Glomerular visceral epithelial cell (primary cell): Measurements from ENCODE around the gene USP48.
"Not testable (repeated sequence)": the region's sequence is repeated elsewhere in the genome, so short reads cannot be mapped to it uniquely, and the experiment has no call there.

Experiments used
- DNase-seq: peaks from one replicate; pipeline ENCODE4 v3.0.0-alpha.2; 2016; ENCODE audit errors: extremely low spot score

The USP48 gene

GRCh38 chr1:21701401-21701800, 81.5 kb downstream of the USP48 start:
- DNase-seq = no peak

DNA sequence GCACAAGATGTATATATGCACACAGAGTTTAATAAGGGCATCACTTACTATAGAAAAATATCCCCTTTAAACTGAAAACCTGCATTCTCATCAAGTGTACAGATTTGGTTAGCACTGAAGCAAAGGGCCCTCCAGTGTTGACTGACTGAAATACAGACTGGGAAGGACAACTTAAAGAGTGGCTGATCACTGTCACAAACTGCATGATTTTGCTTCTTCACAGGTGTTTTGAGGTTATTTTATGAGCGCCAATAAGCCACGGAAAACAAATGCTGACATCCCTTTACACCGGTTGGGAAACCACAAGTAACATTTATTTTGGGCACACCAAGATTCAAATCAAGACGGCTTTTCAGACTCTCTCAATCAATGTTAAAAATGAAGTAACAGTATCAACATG, 82.9 kb downstream of the USP48 start:
- no peak for DNase-seq

DNA sequence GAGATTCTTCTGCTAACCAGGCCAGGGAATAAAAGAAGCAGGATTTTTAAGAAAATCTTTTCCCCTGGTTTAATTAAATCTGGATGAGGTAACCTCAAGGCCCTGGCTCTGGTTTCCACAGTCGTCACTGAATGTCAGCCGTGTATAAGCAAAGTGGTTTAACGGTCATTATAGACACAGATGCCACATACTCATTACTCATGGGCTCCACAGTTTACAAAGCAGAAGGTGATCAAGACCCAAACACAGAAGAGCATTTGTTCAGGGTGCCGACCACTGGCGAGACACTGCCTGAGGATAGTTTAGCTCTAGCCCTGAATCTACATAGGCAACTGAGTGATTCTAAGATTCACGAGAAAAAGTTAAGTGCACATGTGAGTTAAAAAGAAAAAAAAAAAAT, 86.0 kb downstream of the USP48 start:
- no peak for DNase-seq

- DNase-seq = no peak
Observed at GRCh38 chr1:21693732-21694131, 89.2 kb downstream of the USP48 start.

DNA sequence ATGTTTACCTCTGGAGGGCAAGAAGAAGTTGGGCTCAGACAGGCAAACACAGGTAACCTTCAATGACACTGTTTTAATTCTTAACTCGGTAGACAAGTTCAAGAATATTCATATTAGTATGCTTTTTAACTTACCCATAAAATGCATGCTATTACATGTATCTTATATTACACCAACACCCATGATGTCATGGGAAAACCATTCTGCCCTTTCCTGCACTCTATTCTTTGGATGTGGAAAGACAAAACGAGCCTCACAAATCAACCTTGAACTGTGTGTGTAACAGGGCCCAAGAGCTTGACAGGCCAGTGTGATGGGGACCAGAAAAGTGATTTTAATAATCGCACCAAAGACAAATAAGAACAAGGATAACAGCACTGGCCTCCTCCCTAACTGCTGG, 91.2 kb downstream of the USP48 start:
- no peak for DNase-seq

GRCh38 chr1:21689661-21690372, 93.1 kb downstream of the USP48 start:
- DNase-seq = no peak

DNA sequence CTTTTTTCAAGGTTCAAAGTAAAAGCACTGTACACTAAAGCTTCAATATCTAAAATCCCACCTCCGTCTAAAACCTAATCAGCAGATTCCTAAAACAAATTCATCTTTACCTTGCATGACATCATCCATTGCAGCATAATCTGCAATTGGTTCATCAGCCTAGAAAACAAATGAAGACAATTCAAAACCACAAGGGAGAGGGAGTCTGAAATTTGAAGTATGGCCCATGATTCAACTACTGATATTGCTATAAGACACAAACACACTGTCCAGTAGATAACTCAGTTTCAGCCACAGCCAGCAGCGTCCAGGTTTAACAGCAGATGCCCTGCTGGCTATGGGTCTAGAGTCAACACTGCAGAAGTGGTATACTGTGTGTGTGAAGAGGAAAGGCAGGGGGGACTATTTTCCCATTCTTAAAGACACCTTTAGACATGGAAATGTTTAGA, 95.8 kb downstream of the USP48 start:
- no peak for DNase-seq

DNA sequence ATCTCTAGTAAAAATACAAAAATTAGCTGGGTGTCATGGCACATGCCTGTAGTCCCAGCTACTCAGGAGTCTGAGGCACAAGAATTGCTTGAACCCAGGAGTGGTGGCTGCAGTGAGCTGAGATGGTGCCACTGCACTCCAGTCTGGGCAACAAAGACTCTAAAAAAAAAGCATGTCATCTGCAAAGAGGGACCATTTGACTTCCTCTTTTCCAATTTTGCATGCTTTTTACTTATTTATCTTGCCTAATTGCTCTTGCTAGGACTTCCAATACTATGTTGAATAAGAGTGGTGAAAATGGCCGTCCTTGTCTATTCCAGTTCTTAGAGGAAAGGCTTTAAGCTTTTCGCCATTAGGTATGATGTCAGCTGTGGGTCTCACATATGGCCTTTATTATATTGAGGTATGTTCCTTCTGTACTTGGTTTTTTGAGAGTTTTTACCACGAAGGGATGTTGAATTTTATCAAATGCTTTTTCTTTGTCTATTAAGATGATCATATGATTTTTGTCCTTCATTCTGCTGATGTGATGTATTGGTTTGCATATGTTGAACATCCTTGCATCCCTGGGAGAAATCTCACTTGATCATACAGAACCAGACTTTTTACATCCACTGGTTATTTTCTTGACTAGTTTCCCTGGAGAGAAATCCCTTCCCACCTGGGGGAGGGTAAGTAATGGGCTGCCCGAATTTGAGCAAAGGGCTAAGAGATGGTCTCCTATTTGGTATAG, 96.8 kb downstream of the USP48 start:
- no peak for DNase-seq

DNA sequence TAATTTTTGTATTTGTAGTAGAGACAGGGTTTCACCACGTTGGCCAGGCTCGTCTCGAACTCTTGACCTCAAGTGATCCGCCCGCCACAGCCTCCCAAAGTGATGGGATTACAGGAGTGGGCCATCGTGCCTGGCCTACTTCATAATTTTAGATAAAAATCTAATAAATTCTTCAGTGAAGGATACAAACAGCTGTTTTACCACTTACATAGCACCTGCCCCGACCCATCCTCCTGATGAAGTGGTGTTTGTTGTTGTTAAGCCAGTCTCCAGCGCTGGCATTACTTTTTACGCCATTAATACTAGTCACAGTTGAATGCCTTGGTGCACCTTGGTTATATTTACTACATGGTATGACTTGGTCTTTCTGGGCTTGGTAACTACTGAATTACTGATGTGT, 101.5 kb downstream of the USP48 start:
- DNase-seq = no peak

DNA sequence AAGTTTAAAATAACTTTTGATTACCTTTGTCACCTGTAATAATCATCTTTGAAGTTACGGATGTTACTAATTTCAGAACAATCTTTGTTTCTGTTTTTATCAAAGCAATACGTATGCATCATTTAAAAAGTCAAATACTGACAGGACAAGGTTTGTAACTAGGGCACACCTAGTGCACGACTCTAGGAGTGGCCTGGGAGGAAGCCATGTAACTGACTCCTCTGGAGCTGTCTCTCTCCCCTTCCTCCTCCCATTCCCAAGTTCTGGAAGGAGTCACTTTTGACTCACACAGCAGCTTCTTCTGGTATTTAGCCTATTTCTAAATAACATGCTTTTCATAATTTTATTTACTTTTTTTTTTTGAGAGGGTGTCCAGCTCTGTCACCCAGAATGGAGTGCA, 102.0 kb downstream of the USP48 start:
- DNase-seq = no peak

GRCh38 chr1:21680381-21680780, 102.6 kb downstream of the USP48 start:
- DNase-seq = no peak

- no peak for DNase-seq
Observed at GRCh38 chr1:21677168-21677567, 105.8 kb downstream of the USP48 start.

DNA sequence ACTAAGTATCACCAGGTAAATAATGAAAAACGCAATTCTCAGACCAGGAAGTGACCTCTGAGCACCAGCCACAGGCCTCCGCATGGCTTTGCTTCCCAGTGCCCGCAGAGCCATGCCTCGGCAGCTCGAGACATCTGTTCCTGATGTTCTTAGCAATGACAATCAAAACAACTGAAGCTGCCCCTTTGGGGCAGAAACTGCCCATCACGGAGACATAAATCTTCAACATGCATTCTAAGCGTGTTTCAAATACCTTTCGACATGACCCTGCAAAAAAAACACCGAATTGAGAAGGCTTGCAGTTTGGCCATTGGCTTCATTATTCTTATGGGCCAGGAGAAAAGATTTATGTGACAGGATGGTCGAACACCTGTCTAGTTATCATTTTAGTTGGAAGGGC, 108.0 kb downstream of the USP48 start:
- no peak for DNase-seq

- not testable (repeated sequence) for DNase-seq
Observed at GRCh38 chr1:21673853-21674252, 109.1 kb downstream of the USP48 start.

DNA sequence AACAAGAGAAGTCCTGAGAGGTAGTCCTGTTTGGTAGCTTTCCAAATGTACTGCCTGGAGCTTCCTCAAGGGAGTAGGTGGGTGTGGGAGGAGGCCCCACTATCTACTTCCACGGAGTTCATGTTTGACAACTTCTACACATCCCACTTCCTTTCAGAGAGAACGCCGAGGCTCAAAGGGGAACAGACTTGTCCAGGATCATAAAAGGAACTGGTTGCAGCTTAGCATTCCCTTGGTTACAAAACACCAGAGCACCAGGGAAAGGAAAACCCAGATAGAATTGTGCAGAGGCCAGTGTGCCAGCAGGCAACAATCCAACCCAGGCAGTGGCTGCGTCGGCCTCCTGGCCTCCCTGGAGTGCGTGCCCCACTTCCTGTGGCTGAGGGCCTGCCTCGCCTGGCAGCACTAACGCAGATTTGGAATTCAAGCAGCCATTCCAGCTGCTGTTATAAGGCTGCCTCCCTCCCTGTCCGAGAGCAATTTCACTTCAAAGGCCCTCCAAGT, 109.6 kb downstream of the USP48 start:
- DNase-seq = peak; percentile 39

DNA sequence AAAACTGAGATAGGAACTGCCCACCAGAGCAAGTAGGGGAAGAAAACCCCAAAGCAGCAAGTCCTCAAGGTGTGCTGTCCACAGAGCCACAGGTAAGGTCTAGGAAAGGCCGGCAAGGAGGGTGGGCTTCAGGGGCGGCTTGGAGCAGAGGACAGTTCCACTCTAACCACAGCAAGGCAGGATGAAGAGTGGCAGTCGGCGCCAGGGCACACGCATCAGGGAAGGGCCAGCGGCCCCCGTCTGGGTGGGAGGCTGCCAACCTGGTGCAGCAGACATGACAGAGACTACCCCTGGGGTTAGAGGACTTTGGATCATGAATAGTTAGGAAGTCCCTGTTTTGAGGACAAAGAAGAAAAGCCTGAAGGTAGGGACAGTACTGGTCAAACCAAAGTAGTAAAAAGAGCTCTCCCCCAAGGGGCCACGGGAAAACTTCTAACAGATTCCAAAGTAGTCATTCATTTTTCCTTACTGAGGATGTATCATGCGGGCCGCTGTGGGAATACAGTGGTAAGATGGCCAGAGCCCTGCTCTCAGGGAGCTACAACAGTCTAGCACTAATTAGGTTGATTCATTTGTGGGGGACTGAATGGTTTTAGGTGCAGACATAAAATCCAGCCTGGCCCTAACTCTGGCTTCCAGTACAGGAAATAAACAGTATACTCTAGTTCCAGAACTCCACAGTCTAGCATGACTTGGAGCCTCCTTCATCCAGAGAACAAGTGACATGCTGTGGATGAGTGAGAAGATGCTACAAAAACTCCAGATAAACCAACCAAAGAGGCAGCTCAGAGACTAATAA, 110.3 kb downstream of the USP48 start:
- no peak for DNase-seq

DNA sequence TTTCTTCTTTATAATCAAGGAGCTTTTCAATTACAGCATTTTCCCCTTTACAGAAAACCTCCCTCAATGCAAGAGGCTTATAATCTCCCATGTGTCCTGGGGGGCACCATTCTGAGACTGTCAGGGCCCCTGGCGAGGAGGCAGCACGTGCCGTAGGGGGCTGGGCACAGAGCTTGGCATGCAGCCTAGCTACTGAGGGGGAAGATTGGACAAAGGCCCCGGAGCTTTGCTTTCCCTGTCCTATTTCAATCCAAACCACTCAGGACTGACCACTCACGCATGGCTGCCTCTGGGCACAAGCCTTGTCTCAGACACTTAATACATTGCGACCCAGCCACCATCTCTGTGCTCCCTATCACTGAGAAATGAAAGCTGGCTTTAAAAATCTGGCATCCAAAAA, 111.0 kb downstream of the USP48 start:
- DNase-seq = peak; percentile 43

GRCh38 chr1:21670956-21671902, 111.7 kb downstream of the USP48 start:
- DNase-seq = no peak

GRCh38 chr1:21670059-21670881, 112.7 kb downstream of the USP48 start:
- DNase-seq = no peak
